ENCODE data around the gene KCNV2.

Gene KCNV2

GRCh38 chr9:2741441-2742158 lies 24.3 kb downstream of the KCNV2 start:
- no peaks in the 10 kb centered on the region for H3K27me3 ChIP-seq (ENCODE audit: control insufficient read depth, insufficient read depth, low read length)
- H3K4me1 ChIP-seq (ENCODE audit: control insufficient read depth, insufficient read depth, low read length), result peaks cover 8% of the 10 kb centered on the region
- no peaks in the 10 kb centered on the region for H3K36me3 ChIP-seq (ENCODE audit: control insufficient read depth, insufficient read depth, low read length)
- H3K4me3 ChIP-seq (ENCODE audit: low read depth, low read length), result no peak overlapping the region
- H3K9me3 ChIP-seq (ENCODE audit: control insufficient read depth, insufficient read depth, low read length), result no peaks in the 10 kb centered on the region
- no peak overlapping the region for H3K9ac ChIP-seq (ENCODE audit: low read depth, low read length)

GRCh38 chr9:2742214-2742613 lies 24.9 kb downstream of the KCNV2 start:
- Histone ChIP-seq H3K36me3 (ENCODE audit: control insufficient read depth, insufficient read depth, low read length) (no peaks in the 10 kb centered on the region), H3K4me1 (ENCODE audit: control insufficient read depth, insufficient read depth, low read length) (peaks cover 10% of the 10 kb centered on the region), H3K9ac (ENCODE audit: low read depth, low read length) (no peak overlapping the region), H3K27me3 (ENCODE audit: control insufficient read depth, insufficient read depth, low read length) (no peaks in the 10 kb centered on the region), H3K9me3 (ENCODE audit: control insufficient read depth, insufficient read depth, low read length) (no peaks in the 10 kb centered on the region), H3K4me3 (ENCODE audit: low read depth, low read length) (no peak overlapping the region)

DNA sequence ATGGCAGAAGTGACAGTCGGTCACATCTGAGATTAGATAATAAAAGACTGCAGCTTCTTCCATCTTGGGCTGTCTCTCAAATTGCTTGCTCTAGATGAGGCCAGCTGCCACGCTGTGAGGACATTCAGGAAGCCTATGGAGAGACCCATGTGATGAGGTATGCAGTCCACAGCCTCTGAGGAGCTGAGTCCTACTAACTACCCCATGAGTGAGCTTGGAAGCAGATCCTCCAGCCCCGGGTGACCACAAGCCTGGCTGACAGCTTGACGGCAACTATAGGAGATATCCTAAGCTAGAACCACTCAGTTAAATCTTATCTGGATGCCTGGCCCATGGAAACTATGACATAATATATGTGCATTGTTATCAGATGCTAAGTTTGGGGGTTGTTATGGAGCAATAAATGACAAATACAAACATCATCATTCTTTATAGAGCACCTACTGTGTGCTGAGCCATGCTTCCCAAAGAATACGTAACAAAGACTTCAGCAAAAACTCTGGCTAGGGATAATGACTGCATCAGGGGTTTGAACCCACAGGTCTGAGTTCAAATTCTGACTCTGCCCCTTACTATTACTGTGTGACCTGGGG lies 26.7 kb downstream of the KCNV2 start:
- Histone ChIP-seq H3K4me1 (ENCODE audit: control insufficient read depth, insufficient read depth, low read length) (peaks cover 10% of the 10 kb centered on the region), H3K9ac (ENCODE audit: low read depth, low read length) (no peak overlapping the region), H3K27me3 (ENCODE audit: control insufficient read depth, insufficient read depth, low read length) (no peaks in the 10 kb centered on the region), H3K36me3 (ENCODE audit: control insufficient read depth, insufficient read depth, low read length) (no peaks in the 10 kb centered on the region), H3K9me3 (ENCODE audit: control insufficient read depth, insufficient read depth, low read length) (no peaks in the 10 kb centered on the region), H3K4me3 (ENCODE audit: low read depth, low read length) (no peak overlapping the region)

GRCh38 chr9:2745560-2746380 lies 28.5 kb downstream of the KCNV2 start:
- no peak overlapping the region for H3K4me3 ChIP-seq (ENCODE audit: low read depth, low read length)
- peaks cover 10% of the 10 kb centered on the region for H3K4me1 ChIP-seq (ENCODE audit: control insufficient read depth, insufficient read depth, low read length)
- H3K9ac ChIP-seq (ENCODE audit: low read depth, low read length), result no peak overlapping the region
- H3K9me3 ChIP-seq (ENCODE audit: control insufficient read depth, insufficient read depth, low read length), result no peaks in the 10 kb centered on the region
- H3K27me3 ChIP-seq (ENCODE audit: control insufficient read depth, insufficient read depth, low read length), result no peaks in the 10 kb centered on the region
- H3K36me3 ChIP-seq (ENCODE audit: control insufficient read depth, insufficient read depth, low read length), result no peaks in the 10 kb centered on the region

- H3K4me1 ChIP-seq (ENCODE audit: control insufficient read depth, insufficient read depth, low read length), result peaks cover 10% of the 10 kb centered on the region
- H3K9ac ChIP-seq (ENCODE audit: low read depth, low read length), result no peak overlapping the region
- H3K36me3 ChIP-seq (ENCODE audit: control insufficient read depth, insufficient read depth, low read length), result no peaks in the 10 kb centered on the region
- no peaks in the 10 kb centered on the region for H3K27me3 ChIP-seq (ENCODE audit: control insufficient read depth, insufficient read depth, low read length)
- no peak overlapping the region for H3K4me3 ChIP-seq (ENCODE audit: low read depth, low read length)
- no peaks in the 10 kb centered on the region for H3K9me3 ChIP-seq (ENCODE audit: control insufficient read depth, insufficient read depth, low read length)
Measured at GRCh38 chr9:2749485-2749884, 32.2 kb downstream of the KCNV2 start.

- Histone ChIP-seq H3K36me3 (ENCODE audit: control insufficient read depth, insufficient read depth, low read length) (no peaks in the 10 kb centered on the region), H3K9ac (ENCODE audit: low read depth, low read length) (no peak overlapping the region), H3K4me3 (ENCODE audit: low read depth, low read length) (no peak overlapping the region), H3K9me3 (ENCODE audit: control insufficient read depth, insufficient read depth, low read length) (no peaks in the 10 kb centered on the region), H3K4me1 (ENCODE audit: control insufficient read depth, insufficient read depth, low read length) (peaks cover 11% of the 10 kb centered on the region), H3K27me3 (ENCODE audit: control insufficient read depth, insufficient read depth, low read length) (no peaks in the 10 kb centered on the region)
Measured at GRCh38 chr9:2755285-2755684, 38.0 kb downstream of the KCNV2 start.

GRCh38 chr9:2758162-2758897 lies 41.0 kb downstream of the KCNV2 start:
- no peaks in the 10 kb centered on the region for H3K9me3 ChIP-seq (ENCODE audit: control insufficient read depth, insufficient read depth, low read length)
- no peaks in the 10 kb centered on the region for H3K27me3 ChIP-seq (ENCODE audit: control insufficient read depth, insufficient read depth, low read length)
- peaks cover 20% of the 10 kb centered on the region for H3K4me1 ChIP-seq (ENCODE audit: control insufficient read depth, insufficient read depth, low read length)
- no peak overlapping the region for H3K4me3 ChIP-seq (ENCODE audit: low read depth, low read length)
- H3K9ac ChIP-seq (ENCODE audit: low read depth, low read length), result no peak overlapping the region
- H3K36me3 ChIP-seq (ENCODE audit: control insufficient read depth, insufficient read depth, low read length), result no peaks in the 10 kb centered on the region

DNA sequence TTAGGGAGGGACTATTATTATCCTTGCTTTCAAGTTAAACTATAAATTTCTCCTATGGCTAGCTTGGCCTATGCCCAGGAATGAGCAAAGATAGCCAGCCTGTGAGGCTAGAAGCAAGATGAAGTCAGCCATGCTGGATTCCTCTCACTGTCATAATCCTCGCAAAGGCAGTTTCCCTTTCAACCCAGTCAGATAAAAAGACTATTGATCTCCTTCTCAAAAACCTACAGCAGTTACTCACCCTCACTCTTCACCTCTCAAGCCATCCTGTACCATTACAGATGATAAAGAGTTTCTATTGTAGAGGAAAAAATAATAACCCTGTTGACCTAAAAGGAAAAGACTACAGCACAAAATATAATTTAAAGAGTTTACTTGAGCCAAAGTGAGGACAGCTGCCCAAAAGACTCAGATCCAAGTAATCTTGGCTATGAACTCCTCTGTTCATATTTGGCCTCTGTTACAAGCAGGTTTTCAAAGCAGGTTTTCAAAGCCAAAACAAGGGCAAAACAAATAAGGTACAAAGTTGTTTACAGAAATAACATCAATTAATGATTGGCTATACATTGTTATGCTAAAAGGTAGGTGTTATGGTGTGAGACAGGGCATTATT lies 41.7 kb downstream of the KCNV2 start:
- Histone ChIP-seq H3K36me3 (ENCODE audit: control insufficient read depth, insufficient read depth, low read length) (no peaks in the 10 kb centered on the region), H3K4me3 (ENCODE audit: low read depth, low read length) (no peak overlapping the region)

DNA sequence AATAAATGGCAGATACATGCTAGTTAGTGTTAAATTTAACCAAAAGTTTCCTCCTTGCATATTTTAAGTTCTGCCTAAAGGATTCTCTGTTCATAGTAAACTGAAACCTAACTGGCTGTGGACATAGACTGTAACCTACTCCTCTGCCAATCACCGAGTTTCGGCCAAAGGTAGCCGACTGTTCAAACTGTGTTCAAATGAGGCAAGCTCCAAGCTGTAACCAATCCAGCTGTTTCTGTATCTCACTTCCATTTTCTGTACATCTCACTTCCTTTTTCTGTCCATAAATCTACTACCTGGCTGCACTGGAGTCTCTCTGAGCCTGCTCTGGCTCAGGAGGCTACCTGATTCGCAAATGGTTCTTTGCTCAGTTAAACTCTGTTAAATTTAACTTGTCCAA lies 44.1 kb downstream of the KCNV2 start:
- Histone ChIP-seq H3K4me3 (ENCODE audit: low read depth, low read length) (no peak overlapping the region), H3K9ac (ENCODE audit: low read depth, low read length) (no peak overlapping the region), H3K36me3 (ENCODE audit: control insufficient read depth, insufficient read depth, low read length) (no peaks in the 10 kb centered on the region), H3K4me1 (ENCODE audit: control insufficient read depth, insufficient read depth, low read length) (peaks cover 22% of the 10 kb centered on the region), H3K27me3 (ENCODE audit: control insufficient read depth, insufficient read depth, low read length) (no peaks in the 10 kb centered on the region), H3K9me3 (ENCODE audit: control insufficient read depth, insufficient read depth, low read length) (no peaks in the 10 kb centered on the region)

More for the DNA sequence above, 41.7 kb downstream of the KCNV2 start:
- no peaks in the 10 kb centered on the region for H3K27me3 ChIP-seq (ENCODE audit: control insufficient read depth, insufficient read depth, low read length)
- peaks cover 20% of the 10 kb centered on the region for H3K4me1 ChIP-seq (ENCODE audit: control insufficient read depth, insufficient read depth, low read length)
- no peaks in the 10 kb centered on the region for H3K9me3 ChIP-seq (ENCODE audit: control insufficient read depth, insufficient read depth, low read length)
- no peak overlapping the region for H3K9ac ChIP-seq (ENCODE audit: low read depth, low read length)

GRCh38 chr9:2764353-2764752 lies 47.0 kb downstream of the KCNV2 start:
- peaks cover 3% of the 10 kb centered on the region for H3K36me3 ChIP-seq (ENCODE audit: control insufficient read depth, insufficient read depth, low read length)
- no peaks in the 10 kb centered on the region for H3K9me3 ChIP-seq (ENCODE audit: control insufficient read depth, insufficient read depth, low read length)
- H3K4me3 ChIP-seq (ENCODE audit: low read depth, low read length), result no peak overlapping the region
- no peaks in the 10 kb centered on the region for H3K27me3 ChIP-seq (ENCODE audit: control insufficient read depth, insufficient read depth, low read length)
- peaks cover 23% of the 10 kb centered on the region for H3K4me1 ChIP-seq (ENCODE audit: control insufficient read depth, insufficient read depth, low read length)
- H3K9ac ChIP-seq (ENCODE audit: low read depth, low read length), result no peak overlapping the region

GRCh38 chr9:2765250-2765880 lies 48.1 kb downstream of the KCNV2 start:
- no peak overlapping the region for H3K9ac ChIP-seq (ENCODE audit: low read depth, low read length)
- peaks cover 21% of the 10 kb centered on the region for H3K4me1 ChIP-seq (ENCODE audit: control insufficient read depth, insufficient read depth, low read length)
- H3K36me3 ChIP-seq (ENCODE audit: control insufficient read depth, insufficient read depth, low read length), result peaks cover 10% of the 10 kb centered on the region

More at GRCh38 chr9:2765250-2765880, 48.1 kb downstream of the KCNV2 start:
- H3K9me3 ChIP-seq (ENCODE audit: control insufficient read depth, insufficient read depth, low read length), result no peaks in the 10 kb centered on the region
- no peak overlapping the region for H3K4me3 ChIP-seq (ENCODE audit: low read depth, low read length)
- H3K27me3 ChIP-seq (ENCODE audit: control insufficient read depth, insufficient read depth, low read length), result no peaks in the 10 kb centered on the region
